ENCODE data around the gene TIMP3. TPM values are rescaled to one million over a fixed set of nuclear protein-coding genes. Genes with fewer than 3 reads are reported as not detected.

TIMP3 gene
- total and polyA plus RNA-seq, 2 donors (not counting 1 experiment from before 2014, with no cell fraction given), result not detected

GRCh38 chr22:32788904-32789624 lies 12.4 kb upstream of the TIMP3 start:
- H3K27ac Mint-ChIP-seq, result no peak overlapping the region
- no peak overlapping the region for H3K4me3 ChIP-seq (ENCODE audit: control extremely low read depth in 1 of 5, extremely low read depth in 1 of 5, insufficient read depth in 1 of 5, low read depth in 2 of 5, low read length in 4 of 5)
- H3K36me3 ChIP-seq (replicated peaks in 1 of 2; ENCODE audit: control extremely low read depth in 1 of 2, control insufficient read depth in 1 of 2, extremely low read depth in 1 of 2, insufficient read depth in 2 of 2, low read length in 1 of 2), result no peaks in the 10 kb centered on the region
- no peak overlapping the region for H3K4me3 Mint-ChIP-seq
- no peak overlapping the region for H3K27ac ChIP-seq (ENCODE audit: low read length in 2 of 2)
- intact Hi-C loops (cut with micrococcal nuclease), result no loop called here
- no peak overlapping the region for H3K4me2 ChIP-seq (replicated peaks; ENCODE audit: low read depth, low read length, poor library complexity, severe bottlenecking)
- H3K27me3 Mint-ChIP-seq, result peaks cover 21% of the 10 kb centered on the region
- ATAC-seq (ENCODE audit: low read depth), result no peak
- no peaks in the 10 kb centered on the region for H3K79me2 ChIP-seq (ENCODE audit: control insufficient read depth, insufficient read depth, low read length)
- H3K9ac ChIP-seq (ENCODE audit: low read length), result no peak overlapping the region
- no peaks in the 10 kb centered on the region for H3K9me3 Mint-ChIP-seq (ENCODE audit: insufficient read depth)
- H3K4me1 ChIP-seq (ENCODE audit: control insufficient read depth in 2 of 2, insufficient read depth in 2 of 2, low read length in 2 of 2), result no peaks in the 10 kb centered on the region
- ChIA-PET POLR2A (no interaction called here), CTCF (no interaction called here)
- WGBS (ENCODE audit: insufficient coverage), result 87% methylated on average over 3 of the region's 6 CpGs
- no peak for DNase-seq
- TF ChIP-seq EZH2 (IDR thresholded peaks at IDR 0.05; ENCODE audit: borderline replicate concordance, insufficient read depth, low read depth, low read length, poor library complexity, severe bottlenecking), result no peak
- TF ChIP-seq CTCF (IDR thresholded peaks at IDR 0.05), result no peak
- no peaks in the 10 kb centered on the region for H3K9me3 ChIP-seq (ENCODE audit: control extremely low read depth in 1 of 3, control insufficient read depth in 2 of 3, insufficient read depth in 1 of 3, low read length in 2 of 3)
- H2AFZ ChIP-seq (ENCODE audit: insufficient read depth, low read depth, low read length, poor library complexity, severe bottlenecking), result no peak overlapping the region
- no peaks in the 10 kb centered on the region for H3K27me3 ChIP-seq (replicated peaks in 1 of 4; ENCODE audit: control extremely low read depth in 1 of 4, control insufficient read depth in 3 of 4, insufficient read depth in 4 of 4, low read length in 3 of 4)
- H3K4me1 Mint-ChIP-seq, result no peaks in the 10 kb centered on the region
- no peaks in the 10 kb centered on the region for H4K20me1 ChIP-seq (ENCODE audit: control insufficient read depth, insufficient read depth, low read length, poor library complexity, severe bottlenecking)

- TF ChIP-seq EZH2 (IDR thresholded peaks at IDR 0.05; ENCODE audit: borderline replicate concordance, insufficient read depth, low read depth, low read length, poor library complexity, severe bottlenecking), result no peak
- no peak for TF ChIP-seq CTCF (IDR thresholded peaks at IDR 0.05)
- CTCF ChIA-PET, result no interaction called here
- no peak for DNase-seq
These were observed 11.5 kb upstream of the TIMP3 start for GRCh38 chr22:32789797-32790620.

More at GRCh38 chr22:32789797-32790620, 11.5 kb upstream of the TIMP3 start:
- H3K27ac ChIP-seq (ENCODE audit: low read length in 2 of 2), result no peak overlapping the region
- intact Hi-C loops (cut with micrococcal nuclease), result no loop called here
- no peaks in the 10 kb centered on the region for H3K36me3 ChIP-seq (replicated peaks in 1 of 2; ENCODE audit: control extremely low read depth in 1 of 2, control insufficient read depth in 1 of 2, extremely low read depth in 1 of 2, insufficient read depth in 2 of 2, low read length in 1 of 2)
- H3K4me3 ChIP-seq (ENCODE audit: control extremely low read depth in 1 of 5, extremely low read depth in 1 of 5, insufficient read depth in 1 of 5, low read depth in 2 of 5, low read length in 4 of 5), result no peak overlapping the region
- H3K9ac ChIP-seq (ENCODE audit: low read length), result no peak overlapping the region
- H4K20me1 ChIP-seq (ENCODE audit: control insufficient read depth, insufficient read depth, low read length, poor library complexity, severe bottlenecking), result no peaks in the 10 kb centered on the region
- ATAC-seq (ENCODE audit: low read depth), result no peak
- no peak overlapping the region for H2AFZ ChIP-seq (ENCODE audit: insufficient read depth, low read depth, low read length, poor library complexity, severe bottlenecking)
- no peaks in the 10 kb centered on the region for H3K4me1 ChIP-seq (ENCODE audit: control insufficient read depth in 2 of 2, insufficient read depth in 2 of 2, low read length in 2 of 2)
- no peaks in the 10 kb centered on the region for H3K9me3 ChIP-seq (ENCODE audit: control extremely low read depth in 1 of 3, control insufficient read depth in 2 of 3, insufficient read depth in 1 of 3, low read length in 2 of 3)
- H3K4me2 ChIP-seq (replicated peaks; ENCODE audit: low read depth, low read length, poor library complexity, severe bottlenecking), result no peak overlapping the region
- H3K79me2 ChIP-seq (ENCODE audit: control insufficient read depth, insufficient read depth, low read length), result no peaks in the 10 kb centered on the region
- POLR2A ChIA-PET, result no interaction called here
- 90% methylated on average over 2 of the region's 9 CpGs for WGBS (ENCODE audit: insufficient coverage)
- Mint-ChIP-seq H3K4me1 (no peaks in the 10 kb centered on the region), H3K27me3 (peaks cover 22% of the 10 kb centered on the region), H3K27ac (no peak overlapping the region), H3K4me3 (no peak overlapping the region), H3K9me3 (ENCODE audit: insufficient read depth) (no peaks in the 10 kb centered on the region)
- H3K27me3 ChIP-seq (replicated peaks in 1 of 4; ENCODE audit: control extremely low read depth in 1 of 4, control insufficient read depth in 3 of 4, insufficient read depth in 4 of 4, low read length in 3 of 4), result no peaks in the 10 kb centered on the region

Measured in B cell (primary cell).